Gastroesophageal sphincter (tissue), 3 donors: ENCODE results near the gene CORO2B.

ENCODE experiments used
- CTCF ChIP-seq, 4 experiments: fragments of 200-600 bp in 2 of 4; fragments of 450-650 bp in 2 of 4; sonication (generic) in 1 of 4; IDR thresholded peaks; one replicate each; pipeline ENCODE4 v1.5.1; 2017 to 2019; ENCODE audit warnings: antibody characterized with exemption in 4 of 4, mild to moderate bottlenecking in 2 of 4, moderate library complexity in 2 of 4
- POLR2A ChIP-seq, 2 donors: fragments of 450-650 bp; IDR thresholded peaks; one replicate each; pipeline ENCODE4 v1.6.1; 2017; ENCODE audit warnings: antibody characterized with exemption in 2 of 2, mild to moderate bottlenecking in 2 of 2, moderate library complexity in 1 of 2
- POLR2AphosphoS5 ChIP-seq: sonication (generic); formaldehyde crosslinking; IDR thresholded peaks from one replicate; pipeline ENCODE4 v1.6.1; 2017; ENCODE audit warnings: antibody characterized with exemption

- TF ChIP-seq CTCF (IDR thresholded peaks at IDR 0.05) (no peak), POLR2A (IDR thresholded peaks at IDR 0.05) (no peak), POLR2AphosphoS5 (no peak)
Observed at GRCh38 chr15:68663526-68663925, 84.7 kb downstream of the CORO2B start.
